Large intestine (tissue), 12 donors: ENCODE data around the gene GFI1B. TPM values are rescaled to one million over a fixed set of nuclear protein-coding genes. Genes with fewer than 3 reads are reported as not detected.

Experiments used
- DNase-seq, 2 donors: peaks; one replicate each; pipeline versions ENCODE4 v3.0.0 to v3.0.0-alpha.2; 2013
- H3K27ac ChIP-seq: one replicate; pipeline ENCODE4 v1.5.1; 2013; ENCODE audit warnings: low read length
- H3K27me3 ChIP-seq: 2 replicates; pipeline ENCODE4 v1.6.1; 2013; ENCODE audit warnings: low read length; ENCODE audit not compliant: control insufficient read depth, insufficient read depth
- H3K36me3 ChIP-seq: 2 replicates; pipeline ENCODE4 v1.6.1; 2013; ENCODE audit warnings: low read length; ENCODE audit not compliant: control insufficient read depth, insufficient read depth
- H3K4me1 ChIP-seq: one replicate; pipeline ENCODE4 v1.6.1; 2013; ENCODE audit warnings: low read length; ENCODE audit not compliant: control insufficient read depth, insufficient read depth
- H3K4me3 ChIP-seq: one replicate; pipeline ENCODE4 v1.5.1; 2013; ENCODE audit warnings: low read length
- H3K9me3 ChIP-seq: one replicate; pipeline ENCODE4 v1.6.1; 2013; ENCODE audit warnings: mild to moderate bottlenecking, low read depth, low read length, moderate library complexity; ENCODE audit not compliant: control insufficient read depth
- WGBS: methylation state at CpG from one replicate; pipeline ENCODE4 v1.1.5; 2013; ENCODE audit warnings: low lambda C conversion rate; ENCODE audit not compliant: insufficient coverage; 5-methylcytosine and 5-hydroxymethylcytosine counted together
- long read RNA-seq, 11 donors: transcript quantifications; one replicate each; lab custom pipeline, GENCODE V29; 2026
- polyA plus RNA-seq: library from polyadenylated mRNA; unstranded; fragments of 120-200 nt; gene quantifications from one replicate; pipeline ENCODE4 v1.2.1, GENCODE V29; 2013

Gene GFI1B
- 6.2 TPM for polyA plus RNA-seq
- long read RNA-seq, donor 1 = 0 reads
- long read RNA-seq, donor 2 = 0 reads
- long read RNA-seq, donor 3 = 0 reads
- long read RNA-seq, donor 4 = 0 reads
- long read RNA-seq, donor 5 = 0 reads
- long read RNA-seq, donor 6, partial matches to known transcripts = 0 of 1 reads
- long read RNA-seq, donor 6, other reads (novel, unspliced or antisense) = 0 of 1 reads
- long read RNA-seq, donor 7 = 0 reads
- long read RNA-seq, donor 8, partial matches to known transcripts = 0 of 1 reads
- long read RNA-seq, donor 8, other reads (novel, unspliced or antisense) = 0 of 1 reads
- long read RNA-seq, donor 9, partial matches to known transcripts = 0 of 1 reads
- long read RNA-seq, donor 9, other reads (novel, unspliced or antisense) = 0 of 1 reads
- long read RNA-seq, donor 10 = 0 reads
- long read RNA-seq, donor 11 = 0 reads

DNA sequence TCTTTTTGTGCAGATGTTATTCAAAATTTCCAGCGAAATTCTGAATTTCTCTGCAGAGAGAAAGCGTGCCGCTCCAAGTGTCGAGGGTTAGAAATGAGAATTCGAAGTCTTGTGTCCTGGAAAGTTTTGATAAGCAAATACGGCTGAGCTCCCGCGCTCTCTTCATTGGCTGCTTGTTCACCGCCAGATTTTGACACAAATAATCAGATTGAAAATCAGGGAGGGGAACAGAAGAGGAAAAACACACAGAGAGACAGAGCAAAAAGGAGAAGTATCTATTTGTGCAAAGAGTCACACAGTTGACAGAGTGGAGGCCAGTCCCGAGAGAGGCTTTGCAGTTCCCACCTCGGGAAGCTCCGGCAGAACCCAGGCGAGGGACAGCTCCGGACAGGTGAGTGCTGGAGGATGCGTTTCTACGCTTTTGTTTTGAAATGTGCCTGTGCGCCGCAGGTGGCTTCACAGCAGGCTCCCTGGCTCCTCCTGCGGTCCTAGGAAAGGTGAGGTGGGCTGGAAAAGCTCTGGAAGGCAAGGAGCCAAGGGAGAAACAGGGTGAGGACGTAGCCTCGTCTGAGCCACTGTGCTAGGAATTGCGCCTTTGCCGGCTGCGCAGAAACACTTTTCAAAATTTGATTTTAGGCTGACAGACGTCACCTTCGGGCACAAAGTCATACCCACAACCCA is at the start of gene GFI1B:
Gene GFI1B, plus strand, starts transcription at position 244 of the 681 bp plus-strand sequence. CDS start 7,985 bp downstream, outside the sequence.
- H3K4me1 ChIP-seq = peaks cover 41% of the 10 kb centered on the region
- peak within 1 kb of the TSS; percentile 8 for H3K4me3 ChIP-seq
- H3K9me3 ChIP-seq = no peaks in the 10 kb centered on the region
- peak within 1 kb of the TSS; percentile 66 for H3K27ac ChIP-seq
- WGBS = 20% methylated on average over 5 of the region's 26 CpGs
- no peaks in the 10 kb centered on the region for H3K36me3 ChIP-seq
- H3K27me3 ChIP-seq = peaks cover 9% of the 10 kb centered on the region
- DNase-seq = peak in 1 of 2 donors; percentile 59

- H3K27me3 ChIP-seq = no peaks in the 10 kb centered on the region
- peaks cover 40% of the 10 kb centered on the region for H3K36me3 ChIP-seq
- no peak overlapping the region for H3K4me3 ChIP-seq
- 94% methylated on average over 4 of the region's 9 CpGs for WGBS
- H3K27ac ChIP-seq = no peak overlapping the region
- no peak for DNase-seq
- no peaks in the 10 kb centered on the region for H3K4me1 ChIP-seq
- no peaks in the 10 kb centered on the region for H3K9me3 ChIP-seq
Measured at GRCh38 chr9:132931178-132931735, 47.2 kb upstream of the GFI1B start.

DNA sequence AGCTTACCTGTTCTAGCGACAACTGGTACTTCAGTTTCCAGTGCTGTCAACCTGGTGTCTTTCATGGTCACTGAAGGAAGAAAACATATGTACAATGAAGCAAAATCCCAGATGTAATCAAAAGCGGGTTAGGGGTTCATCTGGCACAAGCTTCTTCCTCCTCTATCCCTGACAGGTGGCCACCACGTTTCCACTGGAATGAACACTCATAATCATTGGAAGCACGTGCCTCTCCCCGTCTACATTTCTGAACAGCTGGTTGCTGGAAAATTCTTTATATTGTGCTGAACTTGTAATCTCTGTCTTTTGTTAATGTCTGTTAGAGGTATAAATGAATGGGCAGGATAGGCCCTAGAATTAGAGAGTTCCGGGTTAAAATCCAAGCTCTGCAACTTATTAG is 43.5 kb upstream of the GFI1B start:
- no peak for DNase-seq
- Histone ChIP-seq H3K4me1 (no peaks in the 10 kb centered on the region), H3K9me3 (no peaks in the 10 kb centered on the region), H3K4me3 (no peak overlapping the region), H3K27ac (no peak overlapping the region), H3K36me3 (peaks cover 15% of the 10 kb centered on the region), H3K27me3 (no peaks in the 10 kb centered on the region)
- WGBS = no CpG with 5 or more reads among the region's 6 CpGs

GRCh38 chr9:132937463-132937901 is 41.0 kb upstream of the GFI1B start:
- Histone ChIP-seq H3K9me3 (no peaks in the 10 kb centered on the region), H3K4me1 (no peaks in the 10 kb centered on the region), H3K27ac (no peak overlapping the region), H3K36me3 (peaks cover 11% of the 10 kb centered on the region), H3K27me3 (no peaks in the 10 kb centered on the region), H3K4me3 (no peak overlapping the region)
- 100% methylated on average over 2 of the region's 7 CpGs for WGBS
- no peak for DNase-seq

GRCh38 chr9:132939169-132939568 is 39.3 kb upstream of the GFI1B start:
- WGBS = no CpG with 5 or more reads among the region's 1 CpG
- DNase-seq = no peak
- peaks cover 6% of the 10 kb centered on the region for H3K36me3 ChIP-seq
- peaks cover 9% of the 10 kb centered on the region for H3K4me1 ChIP-seq
- no peak overlapping the region for H3K4me3 ChIP-seq
- no peaks in the 10 kb centered on the region for H3K9me3 ChIP-seq
- H3K27me3 ChIP-seq = no peaks in the 10 kb centered on the region
- H3K27ac ChIP-seq = no peak overlapping the region

GRCh38 chr9:132942541-132943182 is 35.8 kb upstream of the GFI1B start:
- Histone ChIP-seq H3K27me3 (no peaks in the 10 kb centered on the region), H3K4me1 (peaks cover 9% of the 10 kb centered on the region), H3K27ac (no peak overlapping the region), H3K9me3 (no peaks in the 10 kb centered on the region), H3K4me3 (no peak overlapping the region), H3K36me3 (no peaks in the 10 kb centered on the region)
- peak; percentile 27 to 62 for DNase-seq
- WGBS = no CpG with 5 or more reads among the region's 5 CpGs

GRCh38 chr9:132943651-132944293 is 34.7 kb upstream of the GFI1B start:
- H3K27me3 ChIP-seq = no peaks in the 10 kb centered on the region
- WGBS = no CpG with 5 or more reads among the region's 25 CpGs
- no peaks in the 10 kb centered on the region for H3K9me3 ChIP-seq
- DNase-seq = peak in 1 of 2 donors; percentile 4
- H3K4me1 ChIP-seq = peaks cover 9% of the 10 kb centered on the region
- peak overlapping the region; percentile 100 for H3K4me3 ChIP-seq
- peak overlapping the region; percentile 98 for H3K27ac ChIP-seq
- H3K36me3 ChIP-seq = no peaks in the 10 kb centered on the region

- no peaks in the 10 kb centered on the region for H3K36me3 ChIP-seq
- H3K9me3 ChIP-seq = no peaks in the 10 kb centered on the region
- peaks cover 9% of the 10 kb centered on the region for H3K4me1 ChIP-seq
- H3K27ac ChIP-seq = peak within 1 kb of the TSS; percentile 98
- no CpG with 5 or more reads among the region's 72 CpGs for WGBS
- DNase-seq = peak; percentile 86 to 96
- no peaks in the 10 kb centered on the region for H3K27me3 ChIP-seq
- H3K4me3 ChIP-seq = peak within 1 kb of the TSS; percentile 100
Measured at GRCh38 chr9:132944294-132945185, 34.0 kb upstream of the GFI1B start, which contains the start of gene TSC1. Gene TSC1, minus strand, starts transcription at chr9:132944616. Its CDS starts 15,744 bp downstream, at chr9:132928872.
